GM21360 (cell line): ENCODE measurements around the gene GPR55.

Experiments
- ATAC-seq: cut with Tn5 transposase; IDR thresholded peaks from one replicate; pipeline ENCODE4 v1.9.1; 2021; ENCODE audit warnings: mild to moderate bottlenecking, moderate library complexity; ENCODE audit not compliant: unreplicated experiment

The GPR55 gene

GRCh38 chr2:230870544-230871360 is 54.3 kb downstream of the GPR55 start:
- ATAC-seq, result no peak

- ATAC-seq, result no peak
These were observed 55.0 kb downstream of the GPR55 start for GRCh38 chr2:230869914-230870543.

- ATAC-seq, result no peak
These were observed 55.8 kb downstream of the GPR55 start for GRCh38 chr2:230868947-230869913.

- no peak for ATAC-seq
These were observed 56.7 kb downstream of the GPR55 start for GRCh38 chr2:230868161-230868946.

GRCh38 chr2:230866756-230867523 is 58.1 kb downstream of the GPR55 start:
- no peak for ATAC-seq

GRCh38 chr2:230865766-230866755 is 59.0 kb downstream of the GPR55 start:
- no peak for ATAC-seq

GRCh38 chr2:230865307-230865765 is 59.7 kb downstream of the GPR55 start:
- ATAC-seq, result no peak

- ATAC-seq, result peak; percentile 68
These were observed 60.3 kb downstream of the GPR55 start, which contains the start of gene ITM2C for GRCh38 chr2:230864605-230865306. Gene ITM2C, plus strand, starts transcription at chr2:230864942. Its CDS starts 84 bp downstream, at chr2:230865026.

- no peak for ATAC-seq
These were observed 60.9 kb downstream of the GPR55 start for GRCh38 chr2:230864122-230864604.

GRCh38 chr2:230863442-230864121 is 61.5 kb downstream of the GPR55 start:
- ATAC-seq, result no peak

- ATAC-seq, result no peak
These were observed 62.0 kb downstream of the GPR55 start for GRCh38 chr2:230863031-230863430.

GRCh38 chr2:230862292-230862691 is 62.8 kb downstream of the GPR55 start:
- ATAC-seq, result no peak

GRCh38 chr2:230861552-230862255 is 63.3 kb downstream of the GPR55 start:
- no peak for ATAC-seq
